GM23338 (cell line): ENCODE data around the gene PPM1H.

Source experiments
- CREB1 ChIP-seq: fragments of 250-450 bp; sonication (Bioruptor Pico); IDR thresholded peaks from 2 replicates; pipeline ENCODE4 v1.5.0; 2020; ENCODE audit warnings: low read depth, mild to moderate bottlenecking, moderate library complexity
- EZH2 ChIP-seq: fragments of 200-600 bp; sonication (generic); IDR thresholded peaks from one replicate; pipeline ENCODE4 v1.8.0; 2017; ENCODE audit warnings: antibody characterized with exemption, mild to moderate bottlenecking, low read depth; ENCODE audit not compliant: unreplicated experiment
- EZH2phosphoT487 ChIP-seq: fragments of 200-600 bp; sonication (generic); IDR thresholded peaks from one replicate; pipeline ENCODE4 v1.8.1; 2018; ENCODE audit warnings: antibody characterized with exemption; ENCODE audit not compliant: unreplicated experiment
- JUNB ChIP-seq: IDR thresholded peaks from one replicate; pipeline ENCODE4 v1.6.1; 2016; ENCODE audit warnings: antibody characterized with exemption; ENCODE audit not compliant: unreplicated experiment
- POLR2AphosphoS5 ChIP-seq: IDR thresholded peaks from 2 replicates; pipeline ENCODE4 v1.6.1; 2016; ENCODE audit warnings: antibody characterized with exemption, low read depth
- TF ChIP-seq, protein P1 (sequence below), 2 experiments: fragments of 200-600 bp in 1 of 2; sonication (generic) in 1 of 2; conservative IDR thresholded peaks; 2 replicates each; pipeline versions ENCODE4 v1.5.1 to v1.6.1; 2016 to 2017; ENCODE audit warnings: antibody characterized with exemption in 2 of 2, low read depth in 2 of 2, mild to moderate bottlenecking in 2 of 2, moderate library complexity in 1 of 2
- TF ChIP-seq, protein P2 (sequence below): IDR thresholded peaks from 2 replicates; pipeline ENCODE4 v1.6.1; 2016; ENCODE audit warnings: antibody characterized with exemption
- TF ChIP-seq, protein P3 (sequence below): IDR thresholded peaks from one replicate; pipeline ENCODE4 v1.6.1; 2018; ENCODE audit warnings: antibody characterized with exemption; ENCODE audit not compliant: unreplicated experiment
- TF ChIP-seq, protein P4 (sequence below): fragments of 250-450 bp; sonication (Bioruptor Pico); IDR thresholded peaks from 2 replicates; pipeline ENCODE4 v1.5.0; 2020; ENCODE audit warnings: mild to moderate bottlenecking, moderate library complexity

DNA sequence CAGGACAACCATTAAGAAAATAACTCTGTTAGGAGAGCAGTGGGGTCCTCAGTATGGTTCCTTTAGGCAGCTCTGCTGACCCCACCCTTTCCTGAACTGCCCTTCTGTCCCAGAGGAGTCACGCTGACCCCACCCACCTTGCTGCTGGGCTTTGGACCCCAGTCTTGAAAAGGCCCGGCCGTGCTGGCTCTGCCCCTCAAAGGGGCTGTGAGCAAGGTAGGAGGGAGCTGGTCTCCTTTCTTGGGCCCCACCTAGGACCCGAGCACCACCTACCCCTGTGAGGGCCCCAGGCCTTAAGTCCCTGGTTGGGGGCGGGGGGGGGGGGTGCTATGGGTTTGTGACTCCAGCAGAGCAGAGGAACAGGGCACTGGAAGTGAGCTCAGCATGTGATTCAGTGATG, 297.3 kb downstream of the PPM1H start:
- TF ChIP-seq, protein P1, sequence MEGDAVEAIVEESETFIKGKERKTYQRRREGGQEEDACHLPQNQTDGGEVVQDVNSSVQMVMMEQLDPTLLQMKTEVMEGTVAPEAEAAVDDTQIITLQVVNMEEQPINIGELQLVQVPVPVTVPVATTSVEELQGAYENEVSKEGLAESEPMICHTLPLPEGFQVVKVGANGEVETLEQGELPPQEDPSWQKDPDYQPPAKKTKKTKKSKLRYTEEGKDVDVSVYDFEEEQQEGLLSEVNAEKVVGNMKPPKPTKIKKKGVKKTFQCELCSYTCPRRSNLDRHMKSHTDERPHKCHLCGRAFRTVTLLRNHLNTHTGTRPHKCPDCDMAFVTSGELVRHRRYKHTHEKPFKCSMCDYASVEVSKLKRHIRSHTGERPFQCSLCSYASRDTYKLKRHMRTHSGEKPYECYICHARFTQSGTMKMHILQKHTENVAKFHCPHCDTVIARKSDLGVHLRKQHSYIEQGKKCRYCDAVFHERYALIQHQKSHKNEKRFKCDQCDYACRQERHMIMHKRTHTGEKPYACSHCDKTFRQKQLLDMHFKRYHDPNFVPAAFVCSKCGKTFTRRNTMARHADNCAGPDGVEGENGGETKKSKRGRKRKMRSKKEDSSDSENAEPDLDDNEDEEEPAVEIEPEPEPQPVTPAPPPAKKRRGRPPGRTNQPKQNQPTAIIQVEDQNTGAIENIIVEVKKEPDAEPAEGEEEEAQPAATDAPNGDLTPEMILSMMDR (conservative IDR thresholded peaks at IDR 0.05; ENCODE audit: low read depth in 2 of 2), result no peak
- TF ChIP-seq JUNB, result no peak
- TF ChIP-seq, protein P2, sequence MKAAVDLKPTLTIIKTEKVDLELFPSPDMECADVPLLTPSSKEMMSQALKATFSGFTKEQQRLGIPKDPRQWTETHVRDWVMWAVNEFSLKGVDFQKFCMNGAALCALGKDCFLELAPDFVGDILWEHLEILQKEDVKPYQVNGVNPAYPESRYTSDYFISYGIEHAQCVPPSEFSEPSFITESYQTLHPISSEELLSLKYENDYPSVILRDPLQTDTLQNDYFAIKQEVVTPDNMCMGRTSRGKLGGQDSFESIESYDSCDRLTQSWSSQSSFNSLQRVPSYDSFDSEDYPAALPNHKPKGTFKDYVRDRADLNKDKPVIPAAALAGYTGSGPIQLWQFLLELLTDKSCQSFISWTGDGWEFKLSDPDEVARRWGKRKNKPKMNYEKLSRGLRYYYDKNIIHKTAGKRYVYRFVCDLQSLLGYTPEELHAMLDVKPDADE, result no peak
- TF ChIP-seq, protein P3, sequence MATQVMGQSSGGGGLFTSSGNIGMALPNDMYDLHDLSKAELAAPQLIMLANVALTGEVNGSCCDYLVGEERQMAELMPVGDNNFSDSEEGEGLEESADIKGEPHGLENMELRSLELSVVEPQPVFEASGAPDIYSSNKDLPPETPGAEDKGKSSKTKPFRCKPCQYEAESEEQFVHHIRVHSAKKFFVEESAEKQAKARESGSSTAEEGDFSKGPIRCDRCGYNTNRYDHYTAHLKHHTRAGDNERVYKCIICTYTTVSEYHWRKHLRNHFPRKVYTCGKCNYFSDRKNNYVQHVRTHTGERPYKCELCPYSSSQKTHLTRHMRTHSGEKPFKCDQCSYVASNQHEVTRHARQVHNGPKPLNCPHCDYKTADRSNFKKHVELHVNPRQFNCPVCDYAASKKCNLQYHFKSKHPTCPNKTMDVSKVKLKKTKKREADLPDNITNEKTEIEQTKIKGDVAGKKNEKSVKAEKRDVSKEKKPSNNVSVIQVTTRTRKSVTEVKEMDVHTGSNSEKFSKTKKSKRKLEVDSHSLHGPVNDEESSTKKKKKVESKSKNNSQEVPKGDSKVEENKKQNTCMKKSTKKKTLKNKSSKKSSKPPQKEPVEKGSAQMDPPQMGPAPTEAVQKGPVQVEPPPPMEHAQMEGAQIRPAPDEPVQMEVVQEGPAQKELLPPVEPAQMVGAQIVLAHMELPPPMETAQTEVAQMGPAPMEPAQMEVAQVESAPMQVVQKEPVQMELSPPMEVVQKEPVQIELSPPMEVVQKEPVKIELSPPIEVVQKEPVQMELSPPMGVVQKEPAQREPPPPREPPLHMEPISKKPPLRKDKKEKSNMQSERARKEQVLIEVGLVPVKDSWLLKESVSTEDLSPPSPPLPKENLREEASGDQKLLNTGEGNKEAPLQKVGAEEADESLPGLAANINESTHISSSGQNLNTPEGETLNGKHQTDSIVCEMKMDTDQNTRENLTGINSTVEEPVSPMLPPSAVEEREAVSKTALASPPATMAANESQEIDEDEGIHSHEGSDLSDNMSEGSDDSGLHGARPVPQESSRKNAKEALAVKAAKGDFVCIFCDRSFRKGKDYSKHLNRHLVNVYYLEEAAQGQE, result no peak
- TF ChIP-seq CREB1 (CRISPR knock-in tag), result no peak
- TF ChIP-seq POLR2AphosphoS5, result no peak
- TF ChIP-seq, protein P4, sequence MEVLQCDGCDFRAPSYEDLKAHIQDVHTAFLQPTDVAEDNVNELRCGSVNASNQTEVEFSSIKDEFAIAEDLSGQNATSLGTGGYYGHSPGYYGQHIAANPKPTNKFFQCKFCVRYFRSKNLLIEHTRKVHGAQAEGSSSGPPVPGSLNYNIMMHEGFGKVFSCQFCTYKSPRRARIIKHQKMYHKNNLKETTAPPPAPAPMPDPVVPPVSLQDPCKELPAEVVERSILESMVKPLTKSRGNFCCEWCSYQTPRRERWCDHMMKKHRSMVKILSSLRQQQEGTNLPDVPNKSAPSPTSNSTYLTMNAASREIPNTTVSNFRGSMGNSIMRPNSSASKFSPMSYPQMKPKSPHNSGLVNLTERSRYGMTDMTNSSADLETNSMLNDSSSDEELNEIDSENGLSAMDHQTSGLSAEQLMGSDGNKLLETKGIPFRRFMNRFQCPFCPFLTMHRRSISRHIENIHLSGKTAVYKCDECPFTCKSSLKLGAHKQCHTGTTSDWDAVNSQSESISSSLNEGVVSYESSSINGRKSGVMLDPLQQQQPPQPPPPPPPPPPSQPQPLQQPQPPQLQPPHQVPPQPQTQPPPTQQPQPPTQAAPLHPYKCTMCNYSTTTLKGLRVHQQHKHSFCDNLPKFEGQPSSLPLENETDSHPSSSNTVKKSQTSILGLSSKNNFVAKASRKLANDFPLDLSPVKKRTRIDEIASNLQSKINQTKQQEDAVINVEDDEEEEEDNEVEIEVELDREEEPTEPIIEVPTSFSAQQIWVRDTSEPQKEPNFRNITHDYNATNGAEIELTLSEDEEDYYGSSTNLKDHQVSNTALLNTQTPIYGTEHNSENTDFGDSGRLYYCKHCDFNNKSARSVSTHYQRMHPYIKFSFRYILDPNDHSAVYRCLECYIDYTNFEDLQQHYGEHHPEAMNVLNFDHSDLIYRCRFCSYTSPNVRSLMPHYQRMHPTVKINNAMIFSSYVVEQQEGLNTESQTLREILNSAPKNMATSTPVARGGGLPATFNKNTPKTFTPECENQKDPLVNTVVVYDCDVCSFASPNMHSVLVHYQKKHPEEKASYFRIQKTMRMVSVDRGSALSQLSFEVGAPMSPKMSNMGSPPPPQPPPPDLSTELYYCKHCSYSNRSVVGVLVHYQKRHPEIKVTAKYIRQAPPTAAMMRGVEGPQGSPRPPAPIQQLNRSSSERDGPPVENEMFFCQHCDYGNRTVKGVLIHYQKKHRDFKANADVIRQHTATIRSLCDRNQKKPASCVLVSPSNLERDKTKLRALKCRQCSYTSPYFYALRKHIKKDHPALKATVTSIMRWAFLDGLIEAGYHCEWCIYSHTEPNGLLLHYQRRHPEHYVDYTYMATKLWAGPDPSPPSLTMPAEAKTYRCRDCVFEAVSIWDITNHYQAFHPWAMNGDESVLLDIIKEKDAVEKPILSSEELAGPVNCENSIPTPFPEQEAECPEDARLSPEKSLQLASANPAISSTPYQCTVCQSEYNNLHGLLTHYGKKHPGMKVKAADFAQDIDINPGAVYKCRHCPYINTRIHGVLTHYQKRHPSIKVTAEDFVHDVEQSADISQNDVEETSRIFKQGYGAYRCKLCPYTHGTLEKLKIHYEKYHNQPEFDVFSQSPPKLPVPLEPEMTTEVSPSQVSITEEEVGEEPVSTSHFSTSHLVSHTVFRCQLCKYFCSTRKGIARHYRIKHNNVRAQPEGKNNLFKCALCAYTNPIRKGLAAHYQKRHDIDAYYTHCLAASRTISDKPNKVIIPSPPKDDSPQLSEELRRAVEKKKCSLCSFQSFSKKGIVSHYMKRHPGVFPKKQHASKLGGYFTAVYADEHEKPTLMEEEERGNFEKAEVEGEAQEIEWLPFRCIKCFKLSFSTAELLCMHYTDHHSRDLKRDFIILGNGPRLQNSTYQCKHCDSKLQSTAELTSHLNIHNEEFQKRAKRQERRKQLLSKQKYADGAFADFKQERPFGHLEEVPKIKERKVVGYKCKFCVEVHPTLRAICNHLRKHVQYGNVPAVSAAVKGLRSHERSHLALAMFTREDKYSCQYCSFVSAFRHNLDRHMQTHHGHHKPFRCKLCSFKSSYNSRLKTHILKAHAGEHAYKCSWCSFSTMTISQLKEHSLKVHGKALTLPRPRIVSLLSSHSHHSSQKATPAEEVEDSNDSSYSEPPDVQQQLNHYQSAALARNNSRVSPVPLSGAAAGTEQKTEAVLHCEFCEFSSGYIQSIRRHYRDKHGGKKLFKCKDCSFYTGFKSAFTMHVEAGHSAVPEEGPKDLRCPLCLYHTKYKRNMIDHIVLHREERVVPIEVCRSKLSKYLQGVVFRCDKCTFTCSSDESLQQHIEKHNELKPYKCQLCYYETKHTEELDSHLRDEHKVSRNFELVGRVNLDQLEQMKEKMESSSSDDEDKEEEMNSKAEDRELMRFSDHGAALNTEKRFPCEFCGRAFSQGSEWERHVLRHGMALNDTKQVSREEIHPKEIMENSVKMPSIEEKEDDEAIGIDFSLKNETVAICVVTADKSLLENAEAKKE (CRISPR knock-in tag), result no peak
- TF ChIP-seq EZH2, result no peak
- no peak for TF ChIP-seq EZH2phosphoT487
